ENCODE measurements around the gene MAP4K4. TPM values are rescaled to one million over a fixed set of nuclear protein-coding genes. Genes with fewer than 3 reads are reported as not detected.

MAP4K4 gene
- total RNA-seq, 1 donor from 2014 or later = 122 TPM

DNA sequence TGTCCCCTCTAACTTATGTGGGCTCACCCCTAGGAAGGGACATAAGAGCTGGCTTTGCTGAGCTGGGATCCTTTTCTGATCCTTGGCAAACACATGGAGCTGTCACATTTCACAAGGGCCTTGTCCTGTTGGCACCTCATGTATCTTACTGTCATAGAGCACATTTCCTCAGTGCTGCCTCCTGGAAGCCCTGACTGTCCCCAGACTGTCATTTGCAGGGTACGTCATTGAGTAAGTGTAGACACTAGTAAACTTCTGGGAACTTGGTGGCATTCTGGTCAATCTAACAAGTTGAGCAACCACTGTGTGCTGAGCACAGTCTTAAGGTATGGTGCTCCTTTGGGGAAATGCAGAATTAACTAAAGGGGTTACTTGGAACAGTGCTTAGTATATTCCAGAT lies 199.8 kb downstream of the MAP4K4 start:
- Mint-ChIP-seq H3K4me1 (ENCODE audit: low read depth) (peaks cover 11% of the 10 kb centered on the region), H3K4me3 (ENCODE audit: unreplicated experiment) (no peak overlapping the region), H3K36me3 (ENCODE audit: low read depth) (peaks cover 22% of the 10 kb centered on the region), H3K27me3 (ENCODE audit: low read depth) (no peaks in the 10 kb centered on the region), H3K9me3 (ENCODE audit: low read depth) (peaks cover 5% of the 10 kb centered on the region), H3K27ac (ENCODE audit: unreplicated experiment) (no peak overlapping the region)
- no peak for DNase-seq (ENCODE audit: low spot score)
- TF ChIP-seq, protein P1, sequence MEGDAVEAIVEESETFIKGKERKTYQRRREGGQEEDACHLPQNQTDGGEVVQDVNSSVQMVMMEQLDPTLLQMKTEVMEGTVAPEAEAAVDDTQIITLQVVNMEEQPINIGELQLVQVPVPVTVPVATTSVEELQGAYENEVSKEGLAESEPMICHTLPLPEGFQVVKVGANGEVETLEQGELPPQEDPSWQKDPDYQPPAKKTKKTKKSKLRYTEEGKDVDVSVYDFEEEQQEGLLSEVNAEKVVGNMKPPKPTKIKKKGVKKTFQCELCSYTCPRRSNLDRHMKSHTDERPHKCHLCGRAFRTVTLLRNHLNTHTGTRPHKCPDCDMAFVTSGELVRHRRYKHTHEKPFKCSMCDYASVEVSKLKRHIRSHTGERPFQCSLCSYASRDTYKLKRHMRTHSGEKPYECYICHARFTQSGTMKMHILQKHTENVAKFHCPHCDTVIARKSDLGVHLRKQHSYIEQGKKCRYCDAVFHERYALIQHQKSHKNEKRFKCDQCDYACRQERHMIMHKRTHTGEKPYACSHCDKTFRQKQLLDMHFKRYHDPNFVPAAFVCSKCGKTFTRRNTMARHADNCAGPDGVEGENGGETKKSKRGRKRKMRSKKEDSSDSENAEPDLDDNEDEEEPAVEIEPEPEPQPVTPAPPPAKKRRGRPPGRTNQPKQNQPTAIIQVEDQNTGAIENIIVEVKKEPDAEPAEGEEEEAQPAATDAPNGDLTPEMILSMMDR (IDR thresholded peaks at IDR 0.05) = no peak

DNA sequence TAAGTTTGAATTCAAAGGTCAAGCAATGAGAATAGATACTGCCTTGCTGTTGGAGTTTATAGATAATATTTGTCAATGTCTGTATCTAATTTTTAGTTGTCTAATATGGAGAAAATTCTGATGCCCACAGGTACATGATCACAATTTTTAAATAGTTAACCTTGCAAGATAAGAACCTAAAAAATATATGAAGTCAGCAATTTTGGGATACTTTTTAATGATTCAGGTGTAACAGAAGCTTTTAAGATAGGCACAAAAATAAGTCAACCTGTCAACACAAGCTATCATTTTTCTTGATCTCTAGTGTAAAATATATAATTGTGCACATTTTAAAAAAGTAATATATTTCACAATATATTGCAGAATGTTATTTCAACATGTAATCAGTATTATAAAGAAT lies 201.8 kb downstream of the MAP4K4 start:
- Mint-ChIP-seq H3K4me3 (ENCODE audit: unreplicated experiment) (no peak overlapping the region), H3K27ac (ENCODE audit: unreplicated experiment) (no peak overlapping the region), H3K9me3 (ENCODE audit: low read depth) (peaks cover 5% of the 10 kb centered on the region), H3K27me3 (ENCODE audit: low read depth) (no peaks in the 10 kb centered on the region), H3K36me3 (ENCODE audit: low read depth) (peaks cover 6% of the 10 kb centered on the region), H3K4me1 (ENCODE audit: low read depth) (no peaks in the 10 kb centered on the region)
- TF ChIP-seq, protein P1 (IDR thresholded peaks at IDR 0.05) = no peak
- DNase-seq (ENCODE audit: low spot score) = no peak

DNA sequence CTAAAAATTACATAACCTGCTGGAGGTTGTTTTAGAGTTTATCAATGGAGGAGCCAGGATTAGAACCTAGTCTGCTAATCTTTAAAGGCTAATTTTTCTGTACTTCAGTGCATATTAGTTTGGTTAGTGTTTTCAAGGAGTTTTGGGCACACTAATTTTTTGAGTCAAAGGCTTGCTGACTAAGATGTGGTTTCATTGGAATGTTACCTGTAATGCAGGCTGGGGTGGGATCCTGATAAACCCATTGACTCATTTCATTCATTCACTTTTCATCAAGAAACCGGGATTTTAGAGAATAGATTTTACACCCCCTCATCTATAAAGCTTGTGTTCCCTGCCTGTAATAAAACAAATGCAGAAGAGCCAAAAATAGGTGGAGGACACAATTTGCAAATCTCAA lies 202.4 kb downstream of the MAP4K4 start:
- DNase-seq (ENCODE audit: low spot score) = no peak
- H3K36me3 Mint-ChIP-seq (ENCODE audit: low read depth) = peaks cover 6% of the 10 kb centered on the region
- no peak overlapping the region for H3K27ac Mint-ChIP-seq (ENCODE audit: unreplicated experiment)
- TF ChIP-seq, protein P1 (IDR thresholded peaks at IDR 0.05) = no peak
- H3K27me3 Mint-ChIP-seq (ENCODE audit: low read depth) = no peaks in the 10 kb centered on the region
- H3K4me1 Mint-ChIP-seq (ENCODE audit: low read depth) = no peaks in the 10 kb centered on the region
- peaks cover 5% of the 10 kb centered on the region for H3K9me3 Mint-ChIP-seq (ENCODE audit: low read depth)
- no peak overlapping the region for H3K4me3 Mint-ChIP-seq (ENCODE audit: unreplicated experiment)

DNA sequence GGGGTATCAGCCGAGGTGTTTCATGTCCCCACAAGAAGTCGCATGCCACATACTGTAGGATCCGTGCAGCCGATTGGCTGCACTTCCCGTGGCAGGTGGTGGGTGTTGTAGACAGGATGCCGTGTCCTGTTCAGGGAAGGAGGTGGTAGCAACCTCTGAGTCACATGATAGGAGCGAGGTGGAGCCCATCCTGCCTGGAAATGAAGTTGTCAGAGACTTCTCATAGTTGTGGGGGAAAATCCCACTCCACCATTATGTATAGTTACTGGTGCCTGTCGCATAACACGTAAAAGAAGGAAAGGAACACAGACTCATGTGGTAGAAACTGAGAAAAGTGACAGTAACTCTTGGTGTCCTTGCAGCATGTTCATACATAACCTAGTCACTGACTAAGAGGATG lies 202.9 kb downstream of the MAP4K4 start:
- H3K27me3 Mint-ChIP-seq (ENCODE audit: low read depth) = no peaks in the 10 kb centered on the region
- H3K9me3 Mint-ChIP-seq (ENCODE audit: low read depth) = peaks cover 5% of the 10 kb centered on the region
- H3K27ac Mint-ChIP-seq (ENCODE audit: unreplicated experiment) = no peak overlapping the region
- H3K4me3 Mint-ChIP-seq (ENCODE audit: unreplicated experiment) = no peak overlapping the region
- no peak for DNase-seq (ENCODE audit: low spot score)
- no peaks in the 10 kb centered on the region for H3K4me1 Mint-ChIP-seq (ENCODE audit: low read depth)
- H3K36me3 Mint-ChIP-seq (ENCODE audit: low read depth) = peaks cover 3% of the 10 kb centered on the region
- TF ChIP-seq, protein P1 (IDR thresholded peaks at IDR 0.05) = no peak

DNA sequence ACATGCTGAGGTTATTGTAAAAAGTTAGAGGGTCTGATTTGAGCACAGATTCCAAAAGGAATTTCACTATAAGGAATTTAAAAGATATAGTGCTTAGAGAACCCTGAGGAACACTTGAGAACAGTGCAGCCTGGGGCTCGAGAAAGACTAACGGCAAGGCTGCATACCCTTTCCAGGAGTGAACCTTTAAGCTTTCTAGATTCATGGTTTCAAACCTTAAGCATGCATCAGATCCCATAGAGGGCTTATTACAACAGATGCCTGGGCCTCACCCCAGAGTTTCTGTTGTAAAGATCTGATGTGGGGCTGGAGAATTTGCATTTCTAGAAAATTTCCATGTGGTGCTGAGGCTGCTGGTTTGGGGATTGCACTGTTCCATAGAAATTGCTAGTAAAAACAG lies 203.7 kb downstream of the MAP4K4 start:
- Mint-ChIP-seq H3K9me3 (ENCODE audit: low read depth) (peaks cover 11% of the 10 kb centered on the region), H3K4me1 (ENCODE audit: low read depth) (no peaks in the 10 kb centered on the region), H3K27ac (ENCODE audit: unreplicated experiment) (no peak overlapping the region), H3K36me3 (ENCODE audit: low read depth) (peaks cover 3% of the 10 kb centered on the region), H3K4me3 (ENCODE audit: unreplicated experiment) (no peak overlapping the region), H3K27me3 (ENCODE audit: low read depth) (no peaks in the 10 kb centered on the region)
- TF ChIP-seq, protein P1 (IDR thresholded peaks at IDR 0.05) = no peak
- no peak for DNase-seq (ENCODE audit: low spot score)

All from chondrocyte (in vitro differentiated cells).